GM23248 (cell line): Measurements from ENCODE around the gene POMT1. TPM values are rescaled to one million over a fixed set of nuclear protein-coding genes. Genes with fewer than 3 reads are reported as not detected.
"Not testable (repeated sequence)": the region's sequence is repeated elsewhere in the genome, so short reads cannot be mapped to it uniquely, and the experiment has no call there.

Experiments
- DNase-seq: peaks from one replicate; pipeline ENCODE4 v3.0.0-alpha.2; 2015
- H2AFZ ChIP-seq: fragments of 200-600 bp; sonication (generic); 2 replicates; pipeline ENCODE4 v1.6.1; 2016; ENCODE audit warnings: antibody characterized with exemption
- H3F3A ChIP-seq: fragments of 200-600 bp; sonication (generic); 2 replicates; pipeline ENCODE4 v1.6.1; 2016; ENCODE audit warnings: mild to moderate bottlenecking, antibody characterized with exemption, mixed run types; ENCODE audit not compliant: insufficient read depth
- H3K27ac ChIP-seq: fragments of 200-600 bp; sonication (generic); 2 replicates; pipeline ENCODE4 v1.5.1; 2016; ENCODE audit warnings: mild to moderate bottlenecking
- H3K27me3 ChIP-seq: fragments of 200-600 bp; sonication (generic); replicated peaks from 2 replicates; pipeline ENCODE4 v1.6.1; 2016; ENCODE audit warnings: mild to moderate bottlenecking; ENCODE audit not compliant: insufficient read depth
- H3K36me3 ChIP-seq: fragments of 200-600 bp; sonication (generic); 2 replicates; pipeline ENCODE4 v1.6.1; 2016; ENCODE audit warnings: low read depth, mild to moderate bottlenecking
- H3K4me1 ChIP-seq: fragments of 200-600 bp; sonication (generic); 2 replicates; pipeline ENCODE4 v1.6.1; 2016; ENCODE audit warnings: mild to moderate bottlenecking; ENCODE audit not compliant: insufficient read depth
- H3K4me2 ChIP-seq: fragments of 200-600 bp; sonication (generic); one replicate; pipeline ENCODE4 v1.6.1; 2016; ENCODE audit warnings: mild to moderate bottlenecking; ENCODE audit not compliant: unreplicated experiment
- H3K4me3 ChIP-seq: fragments of 200-600 bp; sonication (generic); 2 replicates; pipeline ENCODE4 v1.5.1; 2016; ENCODE audit warnings: mild to moderate bottlenecking
- H3K79me2 ChIP-seq: fragments of 200-600 bp; sonication (generic); 2 replicates; pipeline ENCODE4 v1.6.1; 2016; ENCODE audit warnings: mild to moderate bottlenecking; ENCODE audit not compliant: insufficient read depth
- H3K9ac ChIP-seq: fragments of 200-600 bp; sonication (generic); 2 replicates; pipeline ENCODE4 v1.6.1; 2016; ENCODE audit warnings: mild to moderate bottlenecking
- H3K9me2 ChIP-seq: fragments of 200-600 bp; sonication (generic); 2 replicates; pipeline ENCODE4 v1.6.1; 2016; ENCODE audit warnings: mixed run types, mild to moderate bottlenecking, moderate library complexity; ENCODE audit not compliant: insufficient read depth
- H3K9me3 ChIP-seq: fragments of 200-600 bp; sonication (generic); one replicate; pipeline ENCODE4 v1.6.1; 2017; ENCODE audit warnings: low read depth
- H4K20me1 ChIP-seq: fragments of 200-600 bp; sonication (generic); 2 replicates; pipeline ENCODE4 v1.6.0; 2016; ENCODE audit not compliant: insufficient read depth
- EZH2 ChIP-seq: fragments of 200-600 bp; sonication (generic); IDR thresholded peaks from 2 replicates; pipeline ENCODE4 v1.6.1; 2018; ENCODE audit warnings: antibody characterized with exemption, mild to moderate bottlenecking; ENCODE audit not compliant: insufficient read depth, poor library complexity, severe bottlenecking
- EZH2phosphoT487 ChIP-seq: fragments of 200-600 bp; sonication (generic); IDR thresholded peaks from 2 replicates; pipeline ENCODE4 v1.6.1; 2018; ENCODE audit warnings: antibody characterized with exemption, moderate library complexity, mild to moderate bottlenecking, low read depth; ENCODE audit not compliant: insufficient read depth
- WGBS, 2 experiments: methylation state at CpG; one replicate each; pipeline ENCODE4 v1.1.6; 2015 to 2017; ENCODE audit warnings: low lambda C conversion rate in 2 of 2, low coverage in 1 of 2; ENCODE audit errors: missing lambda C conversion rate in 2 of 2; 5-methylcytosine and 5-hydroxymethylcytosine counted together
- in situ Hi-C: fragments of 300-500 bp; cut with MboI; formaldehyde crosslinking; loops from 2 replicates; pipeline ENCODE4 v1.15.0; 2020
- polyA plus RNA-seq: library from polyadenylated mRNA; unstranded; fragments of >200 nt; fragmentation: Nextera tagmentation; extraction: Ambion mirVana; gene quantifications from 2 replicates; pipeline ENCODE4 v1.2.1, GENCODE V29; 2016
- total RNA-seq: library from RNA; depleted of rRNA; stranded (reverse); fragments of >200 nt; shearing (Covaris generic); gene quantifications from 2 replicates; pipeline ENCODE4 v1.2.3, GENCODE V29; 2014

POMT1 gene
- total and polyA plus RNA-seq, 2 experiments from 2014 or later: 28.4 to 32.9 TPM

DNA sequence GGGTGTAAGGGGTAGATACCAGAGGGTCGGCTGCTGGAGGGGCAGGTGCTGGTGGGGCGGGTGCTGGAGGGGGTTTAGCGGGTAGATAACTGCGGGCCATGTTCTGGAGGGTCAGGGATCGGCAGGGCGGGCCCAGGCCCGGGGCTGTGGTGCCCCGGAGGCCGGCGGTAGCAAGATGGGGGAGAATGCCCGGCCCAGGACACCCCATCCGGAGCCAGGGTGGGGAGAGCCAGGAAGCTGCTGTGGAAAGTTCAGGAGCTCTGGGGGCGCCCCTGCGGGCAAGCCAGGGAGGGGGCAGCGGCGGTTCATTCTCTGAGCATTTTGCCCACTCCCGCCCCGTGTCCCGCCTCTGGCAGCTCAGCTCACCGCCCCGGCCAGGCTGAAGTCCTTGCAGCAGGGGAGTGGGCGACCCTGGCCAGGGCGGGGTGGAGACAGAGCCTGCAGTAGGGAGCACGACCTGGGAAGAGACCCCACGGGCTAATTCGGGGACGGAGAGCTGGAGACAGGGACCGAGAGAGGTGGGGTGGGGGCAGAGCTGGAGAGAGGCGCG lies 43.1 kb downstream of the POMT1 start:
- no peak for DNase-seq
- in situ Hi-C loops: no loop called here
- Histone ChIP-seq H3F3A (no peaks in the 10 kb centered on the region), H3K9ac (no peak overlapping the region), H3K4me3 (no peak overlapping the region), H3K9me3 (no peaks in the 10 kb centered on the region), H2AFZ (no peak overlapping the region), H3K27me3 (peaks cover 44% of the 10 kb centered on the region), H4K20me1 (no peaks in the 10 kb centered on the region), H3K4me2 (no peak overlapping the region), H3K79me2 (no peaks in the 10 kb centered on the region), H3K9me2 (no peaks in the 10 kb centered on the region), H3K36me3 (no peaks in the 10 kb centered on the region), H3K27ac (no peak overlapping the region), H3K4me1 (no peaks in the 10 kb centered on the region)
- 4 to 6% methylated on average over 16 to 30 of the region's 30 CpGs for WGBS, 2 experiments
- TF ChIP-seq EZH2 (no peak), EZH2phosphoT487 (0 out of 2 replicates have a peak, but pooled peaks have one; percentile 54)

DNA sequence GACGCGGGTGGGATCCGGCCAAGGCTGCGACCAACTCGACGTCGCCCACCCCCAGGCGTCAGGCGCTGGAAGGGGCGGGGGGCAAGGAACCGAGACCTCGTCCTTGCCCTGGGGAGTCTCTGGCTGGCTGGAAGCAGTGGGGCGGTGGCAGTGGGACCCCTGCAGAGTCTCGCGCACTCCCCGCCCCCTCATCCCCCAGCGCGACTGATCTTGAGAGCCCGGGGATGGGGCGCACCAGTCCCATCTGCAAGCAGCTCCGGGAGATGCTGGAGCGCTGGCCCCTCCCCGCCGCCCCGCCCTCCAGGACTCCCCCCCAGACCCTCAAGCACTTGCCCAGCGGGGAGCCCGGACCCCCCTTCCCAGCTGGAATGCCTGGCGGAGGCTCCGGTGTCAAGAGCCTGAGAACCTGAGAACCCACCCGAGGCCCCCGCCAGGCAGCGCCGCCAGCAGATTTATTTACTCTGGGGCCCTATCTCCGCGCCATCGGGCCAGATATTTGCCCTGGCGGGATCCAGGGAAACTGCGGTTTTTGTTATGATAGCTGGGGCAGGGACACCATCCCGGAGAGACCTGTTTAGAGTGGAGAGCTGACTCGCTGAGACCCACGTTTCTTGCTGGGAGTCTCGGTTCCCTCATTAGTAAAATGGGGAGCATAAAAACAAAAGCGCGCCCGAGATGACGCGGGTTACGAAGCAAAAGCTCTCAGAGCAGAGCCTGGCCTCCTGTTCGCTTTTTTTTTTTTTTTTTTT lies 43.8 kb downstream of the POMT1 start:
- Histone ChIP-seq H3K9ac (no peak overlapping the region), H3K27ac (no peak overlapping the region)

DNA sequence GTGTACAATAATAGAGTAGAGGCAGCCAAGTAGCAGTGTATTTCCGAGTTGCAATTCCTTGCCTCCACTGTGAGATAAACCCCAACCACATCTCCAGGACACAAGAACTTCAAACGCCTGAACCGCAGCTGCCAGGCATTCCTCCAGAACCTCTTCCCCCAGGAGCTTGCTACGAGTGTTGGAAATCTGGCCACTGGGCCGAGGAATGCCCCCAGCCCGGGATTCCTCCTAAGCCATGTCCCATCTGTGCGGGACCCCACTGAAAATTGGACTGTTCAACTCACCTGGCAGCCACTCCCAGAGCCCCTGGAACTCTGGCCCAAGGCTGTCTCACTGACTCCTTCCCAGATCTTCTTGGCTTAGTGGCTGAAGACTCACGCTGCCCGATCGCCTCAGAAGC lies 46.5 kb downstream of the POMT1 start:
- H2AFZ ChIP-seq, H3K9me3 ChIP-seq, H3K4me3 ChIP-seq, H3K27ac ChIP-seq, H3K4me2 ChIP-seq, H3K36me3 ChIP-seq, H4K20me1 ChIP-seq, H3F3A ChIP-seq, DNase-seq, in situ Hi-C loops, H3K4me1 ChIP-seq, H3K9ac ChIP-seq, H3K79me2 ChIP-seq, H3K9me2 ChIP-seq: not testable (repeated sequence)
- WGBS, 2 experiments: 48 to 63% methylated on average over 10 of the region's 10 CpGs
- peaks cover 44% of the 10 kb centered on the region for H3K27me3 ChIP-seq

More for the DNA sequence above, 43.8 kb downstream of the POMT1 start:
- peak; percentile 63 for TF ChIP-seq EZH2
- no peak for TF ChIP-seq EZH2phosphoT487
- Histone ChIP-seq H3K9me2 (no peaks in the 10 kb centered on the region), H2AFZ (0 out of 2 replicates have a peak overlapping the region, but pooled peaks have one; percentile 8), H3F3A (no peaks in the 10 kb centered on the region), H3K9me3 (no peaks in the 10 kb centered on the region), H3K4me2 (peak overlapping the region; percentile 67), H3K27me3 (peaks cover 44% of the 10 kb centered on the region), H3K4me3 (peak overlapping the region; percentile 50), H3K79me2 (no peaks in the 10 kb centered on the region), H3K4me1 (no peaks in the 10 kb centered on the region), H4K20me1 (no peaks in the 10 kb centered on the region), H3K36me3 (no peaks in the 10 kb centered on the region)
- WGBS, 2 experiments: 1 to 5% methylated on average over 25 to 46 of the region's 49 CpGs
- in situ Hi-C loops: no loop called here
- peak; percentile 41 for DNase-seq

GRCh38 chr9:131550465-131550864 lies 47.7 kb downstream of the POMT1 start:
- DNase-seq, H3K79me2 ChIP-seq, H2AFZ ChIP-seq, H3F3A ChIP-seq, H3K9me3 ChIP-seq, H3K27ac ChIP-seq, H3K4me2 ChIP-seq, H4K20me1 ChIP-seq, H3K4me1 ChIP-seq, H3K9ac ChIP-seq, H3K4me3 ChIP-seq, H3K36me3 ChIP-seq, H3K9me2 ChIP-seq, in situ Hi-C loops: not testable (repeated sequence)
- H3K27me3 ChIP-seq: peaks cover 40% of the 10 kb centered on the region
- WGBS, 2 experiments: 54 to 57% methylated on average over 8 of the region's 8 CpGs

DNA sequence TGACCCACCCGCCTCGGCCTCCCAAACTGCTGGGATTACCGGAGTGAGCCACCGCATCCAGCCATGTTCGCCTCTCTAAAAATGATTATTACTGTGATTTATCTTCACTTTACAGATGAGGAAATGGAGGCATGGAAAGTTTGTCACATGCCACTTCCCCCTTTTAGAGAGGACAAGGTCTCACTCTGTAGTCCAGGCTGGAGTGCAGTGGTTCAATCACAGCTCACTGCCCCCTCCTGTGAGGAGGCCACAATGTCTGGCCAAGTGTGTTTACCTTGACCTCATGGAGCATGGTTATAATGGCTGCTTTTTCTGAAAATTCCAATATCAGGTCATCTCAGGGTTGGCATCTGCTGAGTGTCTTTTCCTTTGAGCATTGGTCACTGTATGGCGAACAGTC lies 49.3 kb downstream of the POMT1 start:
- Histone ChIP-seq H3K4me2 (no peak overlapping the region), H3K9ac (no peak overlapping the region), H3K9me3 (no peaks in the 10 kb centered on the region), H3K36me3 (no peaks in the 10 kb centered on the region), H3K27me3 (peaks cover 24% of the 10 kb centered on the region; the same call in 1 of the 2 replicates), H3K4me1 (no peaks in the 10 kb centered on the region), H2AFZ (no peak overlapping the region), H3K9me2 (no peaks in the 10 kb centered on the region), H3K4me3 (no peak overlapping the region), H3F3A (no peaks in the 10 kb centered on the region), H3K27ac (no peak overlapping the region), H3K79me2 (no peaks in the 10 kb centered on the region), H4K20me1 (no peaks in the 10 kb centered on the region)
- TF ChIP-seq EZH2phosphoT487 (no peak), EZH2 (no peak)
- DNase-seq: no peak
- 90 to 91% methylated on average over 6 of the region's 6 CpGs for WGBS, 2 experiments
- in situ Hi-C loops: no loop called here
